KBM-7 (cell line): ENCODE measurements around the gene DPH1.
"Not testable (repeated sequence)": the region's sequence is repeated elsewhere in the genome, so short reads cannot be mapped to it uniquely, and the experiment has no call there.

ENCODE experiments used
- DNase-seq: peaks from one replicate; pipeline ENCODE4 v3.0.0-alpha.2; 2015
- in situ Hi-C: fragments of 300-500 bp; cut with MboI; formaldehyde crosslinking; loops from 2 replicates; pipeline ENCODE4 v1.14.3; 2020; ENCODE audit warnings: low sequenced_read_pairs, low pct_unique_long_range_greater_than_20kb, mixed read lengths

The DPH1 gene

DNA sequence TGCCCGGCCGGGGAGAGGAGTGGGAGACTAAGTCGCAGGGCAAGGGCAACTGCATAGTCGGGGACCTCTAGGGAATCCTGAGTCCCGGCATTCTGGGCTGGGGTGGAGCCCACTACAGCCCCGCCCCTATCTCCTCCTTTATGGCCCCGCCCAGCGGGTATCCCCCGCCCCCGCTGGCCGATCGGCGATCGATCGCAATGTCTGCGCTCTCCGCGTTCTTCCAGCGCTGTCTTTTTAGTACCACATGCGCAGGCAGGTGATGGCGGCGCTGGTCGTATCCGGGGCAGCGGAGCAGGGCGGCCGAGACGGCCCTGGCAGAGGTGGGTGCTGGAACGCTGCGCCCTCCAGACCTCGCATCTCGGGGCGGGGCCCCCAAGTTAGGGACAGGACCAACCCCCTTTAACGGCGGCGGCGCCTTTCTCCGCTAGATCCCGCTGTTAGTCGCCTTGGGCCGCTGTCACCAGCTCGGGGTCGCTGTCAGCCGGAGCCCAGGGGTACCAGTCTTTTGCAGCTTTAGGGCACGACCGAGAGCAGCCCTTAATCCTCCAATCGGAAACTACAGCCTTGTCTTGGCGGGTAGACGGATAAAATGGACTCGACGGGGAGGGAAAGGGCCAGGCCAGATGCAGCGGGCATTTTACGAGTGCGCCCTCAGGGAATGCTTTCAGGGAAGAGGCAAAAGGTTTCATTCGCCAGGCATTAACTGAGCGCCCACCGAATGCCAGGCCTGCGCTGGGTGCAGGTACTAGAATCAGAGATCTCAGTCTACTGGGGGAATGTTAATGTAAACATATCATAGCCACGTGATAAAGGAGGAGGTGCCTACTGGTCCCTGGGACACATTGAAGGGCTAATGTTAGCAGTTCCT, at the start of gene DPH1:
TSS of gene DPH1 (plus strand) at position 243 of the 868 bp plus-strand sequence. CDS start at position 260, 17 bp downstream.
- peak; percentile 83 for DNase-seq
- in situ Hi-C loops = loop anchor here (10.0 kb wide), 1 partner anchor 115 kb away; no protein-coding TSS in a partner anchor

DNA sequence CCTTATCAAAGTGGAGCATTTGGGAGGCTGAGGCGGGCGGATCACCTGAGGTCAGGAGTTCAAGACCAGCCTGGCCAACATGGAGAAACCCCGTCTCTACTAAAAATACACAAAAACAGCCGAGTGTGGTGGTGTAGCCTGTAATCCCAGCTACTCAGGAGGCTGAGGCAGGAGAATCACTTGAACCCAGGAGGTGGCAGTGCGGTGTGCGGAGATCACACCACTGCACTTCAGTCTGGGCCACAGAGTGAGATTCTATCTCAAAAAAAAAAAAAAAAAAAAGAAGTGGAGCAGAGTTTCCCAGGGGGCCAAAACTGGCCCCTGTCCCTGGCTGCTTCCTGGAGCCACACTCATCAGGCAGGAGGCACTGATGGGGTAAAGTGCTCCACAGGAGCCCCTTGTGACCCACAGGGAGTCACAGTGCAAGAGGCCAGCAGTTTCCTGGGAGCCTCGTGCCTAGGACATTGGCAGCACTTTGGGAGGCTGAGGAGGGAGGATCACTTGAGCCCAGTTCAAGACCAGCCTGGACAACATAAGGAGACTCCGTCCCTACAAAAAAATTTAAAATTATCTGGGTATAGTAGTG, 49.2 kb upstream of the DPH1 start:
- in situ Hi-C loops = no loop called here
- DNase-seq = no peak

DNA sequence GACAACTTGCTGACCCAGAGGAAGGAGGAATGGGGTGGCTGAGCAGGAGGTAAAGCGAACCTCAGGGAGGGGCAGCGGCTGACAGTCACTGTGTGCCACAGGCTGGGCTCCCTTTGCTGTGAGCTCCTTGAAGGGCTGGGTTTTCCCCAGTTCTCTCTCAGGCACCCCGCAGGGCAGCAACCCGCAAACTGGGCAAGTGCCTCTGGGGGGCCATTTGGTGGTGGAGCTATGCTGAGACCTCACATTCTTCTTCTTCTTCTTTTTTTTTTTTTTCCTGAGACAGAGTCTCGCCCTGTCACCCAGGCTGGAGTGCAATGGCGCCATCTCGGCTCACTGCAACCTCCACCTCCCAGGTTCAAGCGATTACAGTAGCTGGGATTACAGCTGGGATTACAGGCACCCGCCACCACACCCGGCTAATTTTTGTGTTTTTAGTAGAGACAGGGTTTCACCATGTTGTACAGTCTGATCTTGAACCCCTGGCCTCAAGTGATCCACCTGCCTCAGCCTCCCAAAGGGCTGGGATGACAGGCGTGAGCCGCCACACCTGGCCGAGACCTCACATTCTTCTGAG, 47.1 kb upstream of the DPH1 start:
- in situ Hi-C loops = not testable (repeated sequence)
- DNase-seq = peak; percentile 28

DNA sequence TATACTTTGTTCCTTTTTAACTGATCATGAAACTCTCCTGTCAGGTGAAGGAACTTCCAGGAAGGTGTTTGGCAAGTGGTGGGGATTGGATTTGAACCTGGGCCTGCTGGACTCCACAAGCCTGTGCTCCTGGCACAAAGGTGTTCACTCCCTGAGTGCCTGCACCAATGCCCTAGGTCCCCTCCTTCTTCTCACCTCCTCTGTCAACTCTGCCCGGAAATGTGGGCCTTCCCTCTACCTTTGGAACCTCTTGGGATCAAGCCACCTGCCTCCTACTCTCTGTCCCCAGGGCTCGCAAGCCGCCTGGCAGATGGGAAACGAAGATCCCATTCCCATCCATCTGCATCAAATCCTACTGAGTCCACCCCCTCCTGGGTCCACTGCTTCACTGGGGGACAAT, 44.9 kb upstream of the DPH1 start:
- in situ Hi-C loops = no loop called here
- no peak for DNase-seq

DNA sequence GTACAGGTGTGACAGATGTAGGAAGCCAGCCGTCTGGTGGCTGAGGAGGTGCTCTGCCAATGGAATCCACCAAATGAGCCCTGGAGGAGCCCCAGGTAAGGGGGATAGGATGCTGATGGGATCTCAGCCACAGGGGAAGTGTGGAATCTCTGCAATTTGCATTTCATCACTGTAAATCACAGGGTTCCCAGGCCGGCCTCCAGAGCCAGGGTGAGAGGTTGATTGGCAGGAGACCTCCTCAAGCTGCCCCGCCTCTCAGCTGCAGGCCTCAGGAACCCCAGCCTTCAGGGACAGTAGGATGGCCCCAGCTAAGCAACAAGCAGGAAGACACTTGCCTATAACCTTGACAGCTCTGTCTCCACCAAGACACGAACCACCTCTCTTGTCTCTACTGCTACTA, 44.3 kb upstream of the DPH1 start:
- in situ Hi-C loops = no loop called here
- DNase-seq = no peak

DNA sequence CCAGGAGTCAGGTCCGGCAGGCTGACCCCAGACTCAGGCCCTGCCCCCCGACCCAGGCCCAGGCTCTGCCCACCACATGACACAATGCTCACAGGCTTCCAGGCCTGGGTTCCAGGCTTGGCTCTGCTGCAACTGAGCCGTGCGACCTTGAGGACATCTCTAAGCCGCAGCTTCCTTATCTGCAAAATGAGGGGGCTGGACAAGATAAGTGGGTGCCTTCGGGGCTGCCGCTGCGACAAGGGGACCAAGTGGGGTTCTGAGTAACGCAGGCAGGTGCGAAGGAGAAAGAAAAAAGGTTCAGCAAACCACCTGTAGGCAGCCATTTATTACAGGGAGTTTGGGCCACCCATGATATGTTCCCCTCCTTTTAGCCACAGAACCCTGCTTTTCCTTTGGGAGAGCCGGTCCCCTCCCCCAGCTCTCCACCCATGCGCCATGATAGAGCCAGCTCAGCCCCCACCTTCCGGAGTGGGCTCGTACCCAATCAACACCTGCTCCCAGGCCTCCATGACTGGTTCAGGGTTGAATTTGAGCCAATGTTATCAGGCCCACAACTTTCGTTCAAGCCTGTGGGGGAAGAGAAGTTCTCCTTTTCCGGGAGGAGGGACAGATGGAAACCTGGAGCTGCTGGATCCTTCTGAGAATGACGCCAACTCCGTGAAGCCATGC, 43.0 kb upstream of the DPH1 start:
- no peak for DNase-seq
- in situ Hi-C loops = no loop called here

DNA sequence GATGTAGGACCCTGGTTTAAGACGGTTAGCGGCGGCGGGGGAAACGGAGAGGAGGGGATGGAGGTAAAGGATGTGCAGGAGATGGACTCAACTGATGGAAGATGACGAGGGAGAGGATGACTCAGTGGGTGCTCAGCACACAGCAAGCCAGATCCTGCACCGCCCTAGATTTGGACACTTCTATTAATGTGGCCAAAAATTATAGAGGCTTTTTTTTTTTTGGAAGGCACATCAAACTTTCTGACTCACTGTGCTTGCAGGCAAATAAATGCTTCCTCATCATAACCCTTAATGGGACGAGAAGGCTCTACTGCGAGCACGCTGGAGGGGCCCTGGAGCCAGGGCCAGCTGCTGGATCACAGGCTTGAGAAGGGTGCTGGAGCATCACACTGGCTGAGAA, 40.8 kb upstream of the DPH1 start:
- DNase-seq = no peak
- in situ Hi-C loops = no loop called here

DNA sequence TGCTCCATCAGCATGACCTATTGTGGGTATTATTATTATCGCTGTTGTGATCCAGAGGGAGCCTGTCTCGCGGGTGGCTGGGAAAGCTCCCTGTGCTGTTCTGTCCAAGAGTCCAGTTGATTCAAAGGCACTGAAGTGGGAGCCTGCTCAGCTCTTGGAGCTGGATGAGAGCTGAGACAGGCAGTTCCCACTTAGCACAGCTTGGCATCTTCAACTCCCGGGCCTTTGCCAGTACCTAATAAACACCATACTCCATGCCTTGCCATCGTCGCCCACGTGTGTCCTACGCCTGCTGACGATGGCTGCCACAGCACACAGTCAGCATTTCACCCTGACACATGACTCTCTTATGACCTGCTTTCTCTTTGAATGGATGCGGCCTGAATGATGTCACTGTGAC, 37.4 kb upstream of the DPH1 start:
- in situ Hi-C loops = no loop called here
- no peak for DNase-seq

DNA sequence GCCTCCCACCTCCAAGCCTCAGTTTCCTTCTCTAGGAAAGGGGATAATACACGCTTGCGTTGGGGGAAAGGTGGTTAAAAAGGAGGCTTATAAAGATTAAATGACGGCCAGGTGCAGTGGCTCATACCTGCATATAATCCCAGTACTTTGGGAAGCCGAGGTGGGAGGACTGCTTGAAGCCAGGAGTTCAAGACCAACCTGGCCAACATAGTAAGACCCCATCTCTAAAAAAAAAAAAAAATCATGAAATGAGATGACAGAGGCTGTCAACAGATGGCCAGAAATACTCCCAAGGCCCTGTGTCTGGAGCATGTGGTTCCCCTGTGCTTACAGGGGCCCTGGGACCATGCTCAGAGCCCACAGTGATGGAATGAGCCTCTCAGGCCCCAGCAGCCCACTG, 35.2 kb upstream of the DPH1 start:
- DNase-seq = no peak
- in situ Hi-C loops = no loop called here

DNA sequence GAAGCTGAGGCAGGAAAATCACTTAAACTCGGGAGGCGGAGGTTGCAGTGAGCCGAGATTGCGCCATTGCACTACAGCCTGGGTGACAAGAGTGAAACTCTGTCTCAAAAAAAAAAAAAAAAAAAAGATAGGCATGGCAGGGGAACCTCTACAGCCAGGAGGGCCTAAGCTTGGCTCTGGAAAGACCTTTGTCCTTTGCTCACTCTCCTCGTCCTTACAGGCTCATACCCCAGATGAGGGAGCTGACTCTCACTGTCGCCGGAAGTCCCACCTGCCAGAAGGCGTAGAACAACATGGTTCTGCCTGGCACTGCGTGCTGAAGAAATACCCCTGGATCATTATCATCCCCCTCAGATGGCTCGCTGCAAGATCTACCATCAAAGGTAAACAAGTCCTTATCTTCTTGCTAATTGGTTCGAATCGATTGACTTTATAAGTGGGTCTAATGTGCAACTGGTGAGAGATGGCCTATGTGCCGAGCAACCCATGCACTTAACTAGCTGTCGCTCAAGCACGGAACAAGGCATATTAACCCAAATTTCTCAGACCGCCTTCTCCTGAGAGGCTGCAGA, 34.5 kb upstream of the DPH1 start:
- no peak for DNase-seq
- in situ Hi-C loops = no loop called here

DNA sequence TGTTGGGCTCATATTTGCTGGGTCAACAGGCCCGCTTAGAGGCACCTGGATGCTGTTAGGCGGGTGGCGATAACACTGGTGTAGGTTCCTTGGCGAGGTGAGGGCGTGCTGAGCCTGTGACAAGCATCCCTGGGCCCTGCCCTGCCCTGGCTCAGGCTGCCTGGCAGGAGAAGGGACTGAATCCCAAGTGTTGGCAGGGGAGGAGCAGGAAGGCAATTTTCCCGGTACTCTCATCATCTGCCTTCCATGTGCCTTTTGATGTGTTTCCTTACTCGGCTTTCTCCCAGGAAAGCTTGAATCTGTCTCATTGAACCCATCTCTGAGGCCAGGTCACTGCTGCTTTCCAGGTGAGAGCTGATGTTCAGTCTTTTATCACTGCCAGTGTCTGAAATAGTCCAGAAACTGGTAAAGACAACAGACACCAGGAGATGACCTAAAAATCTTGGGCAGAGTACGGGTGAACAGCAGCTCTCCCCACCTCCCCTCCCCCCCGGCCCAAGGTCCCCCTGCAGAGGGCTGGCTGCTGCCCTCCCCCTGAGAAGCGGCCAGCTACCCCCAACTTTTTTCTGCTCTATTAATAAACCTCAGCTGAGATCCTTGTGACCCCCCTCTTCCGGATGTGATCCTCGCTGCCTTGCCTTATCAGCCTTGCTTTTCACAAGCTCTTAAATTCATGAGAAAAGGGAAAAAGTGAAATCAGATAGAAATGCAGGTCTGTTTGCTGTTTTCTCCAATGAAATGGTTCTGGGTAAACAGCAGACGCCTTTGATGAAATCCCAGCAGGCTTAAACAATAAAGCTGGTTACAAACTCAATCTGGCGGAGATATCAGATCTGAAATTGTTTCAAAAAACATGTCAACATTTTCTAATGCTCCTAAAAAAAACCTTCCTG, 33.8 kb upstream of the DPH1 start:
- in situ Hi-C loops = no loop called here
- no peak for DNase-seq

DNA sequence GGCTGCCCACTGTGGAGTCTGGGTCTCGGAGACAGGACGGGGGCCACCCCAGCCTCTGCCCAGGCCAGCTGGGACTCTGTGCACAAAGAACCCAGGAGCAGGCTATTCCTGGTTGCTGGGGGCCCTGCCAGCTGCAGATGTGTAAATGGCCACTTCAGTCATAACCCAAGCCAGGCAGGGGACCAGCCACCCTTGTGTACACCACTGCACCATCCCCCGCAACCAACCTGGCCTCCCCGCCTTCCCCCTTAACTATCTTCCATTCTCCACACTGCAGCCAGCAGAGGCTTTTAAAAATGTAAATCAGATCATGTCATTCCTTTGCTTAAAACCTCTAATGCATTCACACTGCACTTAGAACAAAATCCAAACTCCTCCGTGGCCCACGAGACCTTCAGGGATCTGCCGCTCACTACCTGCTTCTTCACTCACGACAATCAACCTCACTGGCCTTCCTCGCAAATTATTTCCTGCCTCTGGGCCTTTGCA, 33.1 kb upstream of the DPH1 start:
- in situ Hi-C loops = no loop called here
- no peak for DNase-seq

DNA sequence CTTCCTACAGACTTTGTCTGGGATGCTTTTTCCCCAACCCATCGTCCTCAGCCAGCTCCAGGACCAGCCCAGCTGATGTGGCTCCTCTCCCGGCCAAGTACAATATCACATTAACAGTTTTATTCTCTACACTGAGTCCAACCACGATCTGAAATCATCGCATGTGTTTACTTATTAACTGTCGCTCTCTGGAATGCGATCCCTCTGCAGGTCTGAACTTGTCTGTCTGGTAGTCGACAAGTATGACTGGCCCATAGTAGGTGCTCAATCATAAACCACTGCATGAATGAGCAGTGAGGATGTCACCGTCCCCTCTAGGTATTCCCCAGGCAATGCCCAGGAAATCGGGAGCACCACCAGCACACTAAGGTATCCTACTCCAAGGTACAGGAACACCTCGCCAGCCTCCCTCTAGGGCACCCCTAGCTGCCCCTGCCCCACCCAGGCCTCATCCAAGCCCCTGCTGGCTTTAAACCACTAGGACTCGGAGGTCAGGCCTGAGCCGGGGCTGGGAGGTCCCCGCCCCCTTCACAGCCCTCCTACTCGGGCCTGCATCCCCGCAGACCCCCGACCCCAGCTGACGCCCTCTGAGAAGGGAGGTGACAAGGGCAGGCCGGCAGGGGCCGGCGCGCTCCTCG, 32.5 kb upstream of the DPH1 start:
- in situ Hi-C loops = no loop called here
- no peak for DNase-seq

DNA sequence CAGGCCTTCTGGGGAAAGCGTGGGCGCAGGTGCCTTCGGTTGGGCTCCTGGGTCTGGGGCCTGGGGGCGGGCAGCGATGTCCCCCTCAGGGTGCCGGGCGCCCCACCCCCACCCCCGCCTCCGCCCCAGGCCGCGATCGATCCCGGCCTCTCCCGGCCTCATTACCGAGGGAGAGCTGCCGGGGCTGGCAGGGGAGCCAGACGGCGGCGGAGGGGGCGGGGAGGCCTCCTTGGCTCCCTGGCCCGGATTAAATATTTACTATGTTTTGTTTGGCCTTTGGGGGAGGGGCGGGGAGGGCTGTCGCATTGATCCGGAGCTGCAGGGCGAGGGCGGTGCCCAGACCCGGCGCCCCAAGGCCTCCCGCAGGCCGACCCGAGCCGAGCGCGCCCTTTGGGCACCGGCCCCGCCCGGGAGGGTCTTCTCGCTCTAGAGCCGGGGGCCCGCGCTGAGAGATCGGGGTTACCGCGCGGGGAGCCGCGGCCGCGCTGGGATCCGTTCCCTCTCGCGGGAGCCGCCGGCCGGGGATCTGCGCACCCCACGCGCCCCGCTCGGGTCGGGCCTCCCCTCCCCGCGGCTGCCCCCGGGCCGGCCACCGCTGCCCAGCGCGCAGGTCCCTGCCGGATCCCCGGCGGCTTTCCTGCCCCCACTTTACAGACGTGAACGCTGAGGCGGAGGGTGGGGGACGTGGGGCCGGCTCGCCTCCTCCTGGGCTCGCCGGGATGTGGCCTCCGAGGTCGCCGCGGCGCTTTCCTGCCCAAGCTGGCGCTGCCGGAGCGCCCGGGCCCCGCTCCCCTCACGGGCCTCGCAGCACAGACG, 31.8 kb upstream of the DPH1 start:
- DNase-seq = no peak
- in situ Hi-C loops = no loop called here

DNA sequence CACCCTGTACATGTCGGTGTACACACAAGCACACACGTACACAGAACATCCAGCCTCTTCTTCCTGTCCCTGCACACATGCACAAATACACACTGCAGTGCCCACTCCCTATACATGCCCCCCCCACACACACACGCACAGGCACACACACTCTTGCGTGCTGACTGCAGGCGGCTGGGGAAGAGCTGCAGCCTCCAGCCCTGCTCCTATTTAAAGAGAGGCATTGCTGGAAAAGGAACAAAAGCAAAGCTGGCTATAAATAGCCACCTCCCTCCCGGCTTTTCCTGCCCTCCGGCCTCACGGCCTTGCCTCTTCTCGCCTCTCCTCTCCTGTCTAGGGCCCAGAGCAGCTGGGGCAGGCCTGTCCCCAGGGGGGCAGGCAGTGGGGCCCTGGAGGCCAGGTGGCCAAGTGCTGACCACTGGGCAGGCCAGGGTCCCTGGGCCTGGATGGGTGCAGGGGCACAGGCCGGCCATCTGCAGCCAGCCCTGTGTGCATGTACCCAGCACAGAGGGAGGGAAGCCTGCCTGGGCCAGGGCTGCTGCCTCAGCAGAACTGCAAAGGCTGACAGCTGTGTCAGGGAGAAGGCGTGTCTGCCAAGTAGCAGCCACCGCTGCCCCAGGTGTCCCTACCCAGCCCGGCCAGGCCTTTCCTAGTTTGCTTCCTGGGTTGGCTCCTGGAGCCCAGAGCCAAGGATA, 30.2 kb upstream of the DPH1 start:
- DNase-seq = peak; percentile 79
- in situ Hi-C loops = no loop called here

DNA sequence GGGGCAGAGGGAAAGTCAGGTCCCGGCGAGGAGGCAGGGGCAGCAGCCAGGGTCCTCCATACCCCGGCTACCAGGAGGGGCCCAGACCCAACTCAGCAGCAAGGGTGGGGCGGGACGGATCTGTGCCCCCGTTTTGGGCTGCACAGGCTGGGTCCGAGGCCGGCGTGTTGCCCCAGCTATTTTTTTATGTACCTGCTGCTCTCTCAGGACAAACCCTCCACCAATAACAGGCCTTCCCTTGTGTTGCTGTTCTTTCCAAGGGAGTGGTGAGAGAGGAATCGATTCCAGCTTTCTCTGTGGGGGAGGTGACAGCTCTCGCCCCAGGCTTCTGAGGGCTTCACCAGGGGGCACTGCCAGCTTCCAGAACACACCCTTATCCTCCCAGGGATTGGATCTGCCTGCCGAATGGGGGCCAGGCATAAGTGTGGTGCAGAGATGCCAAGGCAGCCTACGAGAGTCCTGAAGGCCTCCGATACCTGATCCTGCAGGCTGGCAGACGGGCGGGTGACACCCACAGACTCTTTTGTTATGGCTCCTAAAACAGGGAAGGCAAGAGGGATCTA, 27.1 kb upstream of the DPH1 start:
- in situ Hi-C loops = no loop called here
- DNase-seq = no peak
